ENCODE results near the gene LCTL. TPM values are rescaled to one million over a fixed set of nuclear protein-coding genes. Genes with fewer than 3 reads are reported as not detected.

Gene LCTL
- total RNA-seq, 1 donor from 2014 or later: not detected

DNA sequence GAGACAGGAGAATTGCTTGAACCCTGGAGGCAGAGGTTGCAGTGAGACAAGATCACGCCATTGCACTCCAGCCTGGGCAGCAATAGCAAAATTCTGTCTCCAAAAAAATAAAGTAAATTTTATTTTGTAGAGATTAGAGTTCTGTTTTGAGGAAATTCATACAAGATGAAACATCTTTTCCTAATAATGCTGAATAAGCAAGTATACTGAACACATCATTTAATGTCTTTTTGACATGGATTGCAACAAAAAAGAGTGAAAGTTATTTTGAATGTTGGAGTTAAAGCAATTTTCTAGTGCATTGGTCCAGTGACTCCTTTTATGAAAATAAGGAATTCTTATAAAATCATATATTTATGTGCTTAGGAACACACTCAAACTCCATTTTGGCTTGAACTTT lies 20.5 kb downstream of the LCTL start:
- H3K36me3 Mint-ChIP-seq (ENCODE audit: unreplicated experiment): no peaks in the 10 kb centered on the region
- H3K4me3 Mint-ChIP-seq (ENCODE audit: unreplicated experiment): no peak overlapping the region
- no peaks in the 10 kb centered on the region for H3K4me1 Mint-ChIP-seq (ENCODE audit: low read depth, unreplicated experiment)
- no peaks in the 10 kb centered on the region for H3K27me3 Mint-ChIP-seq (ENCODE audit: unreplicated experiment)
- no peaks in the 10 kb centered on the region for H3K9me3 Mint-ChIP-seq (ENCODE audit: unreplicated experiment)
- no peak overlapping the region for H3K27ac Mint-ChIP-seq (ENCODE audit: unreplicated experiment)
- no peak for DNase-seq
- TF ChIP-seq, protein P1, sequence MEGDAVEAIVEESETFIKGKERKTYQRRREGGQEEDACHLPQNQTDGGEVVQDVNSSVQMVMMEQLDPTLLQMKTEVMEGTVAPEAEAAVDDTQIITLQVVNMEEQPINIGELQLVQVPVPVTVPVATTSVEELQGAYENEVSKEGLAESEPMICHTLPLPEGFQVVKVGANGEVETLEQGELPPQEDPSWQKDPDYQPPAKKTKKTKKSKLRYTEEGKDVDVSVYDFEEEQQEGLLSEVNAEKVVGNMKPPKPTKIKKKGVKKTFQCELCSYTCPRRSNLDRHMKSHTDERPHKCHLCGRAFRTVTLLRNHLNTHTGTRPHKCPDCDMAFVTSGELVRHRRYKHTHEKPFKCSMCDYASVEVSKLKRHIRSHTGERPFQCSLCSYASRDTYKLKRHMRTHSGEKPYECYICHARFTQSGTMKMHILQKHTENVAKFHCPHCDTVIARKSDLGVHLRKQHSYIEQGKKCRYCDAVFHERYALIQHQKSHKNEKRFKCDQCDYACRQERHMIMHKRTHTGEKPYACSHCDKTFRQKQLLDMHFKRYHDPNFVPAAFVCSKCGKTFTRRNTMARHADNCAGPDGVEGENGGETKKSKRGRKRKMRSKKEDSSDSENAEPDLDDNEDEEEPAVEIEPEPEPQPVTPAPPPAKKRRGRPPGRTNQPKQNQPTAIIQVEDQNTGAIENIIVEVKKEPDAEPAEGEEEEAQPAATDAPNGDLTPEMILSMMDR (IDR thresholded peaks at IDR 0.05; ENCODE audit: partially characterized antibody, unreplicated experiment): no peak

DNA sequence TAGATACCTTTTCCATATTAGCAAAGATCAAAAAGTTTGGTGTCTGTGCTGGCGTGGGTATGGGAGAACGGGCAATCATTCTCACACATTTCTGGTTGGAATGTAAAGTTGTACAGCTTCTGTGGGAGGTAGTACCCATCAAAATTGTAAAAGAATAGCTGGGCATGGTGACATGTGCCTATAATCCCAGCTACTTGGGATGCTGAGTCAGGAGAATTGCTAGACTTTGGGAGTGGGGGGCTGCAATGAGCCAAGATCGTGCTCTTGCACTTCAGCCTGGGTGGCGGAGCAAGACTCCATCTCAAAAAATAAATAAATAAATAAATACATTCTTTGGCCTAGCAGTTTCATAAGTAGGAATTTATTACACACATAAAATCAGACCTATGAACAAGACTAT lies 22.9 kb downstream of the LCTL start:
- H3K9me3 Mint-ChIP-seq (ENCODE audit: unreplicated experiment): peaks cover 2% of the 10 kb centered on the region
- no peak overlapping the region for H3K4me3 Mint-ChIP-seq (ENCODE audit: unreplicated experiment)
- H3K36me3 Mint-ChIP-seq (ENCODE audit: unreplicated experiment): no peaks in the 10 kb centered on the region
- H3K27ac Mint-ChIP-seq (ENCODE audit: unreplicated experiment): no peak overlapping the region
- H3K27me3 Mint-ChIP-seq (ENCODE audit: unreplicated experiment): no peaks in the 10 kb centered on the region
- no peak for DNase-seq
- TF ChIP-seq, protein P1 (IDR thresholded peaks at IDR 0.05; ENCODE audit: partially characterized antibody, unreplicated experiment): no peak
- H3K4me1 Mint-ChIP-seq (ENCODE audit: low read depth, unreplicated experiment): no peaks in the 10 kb centered on the region

DNA sequence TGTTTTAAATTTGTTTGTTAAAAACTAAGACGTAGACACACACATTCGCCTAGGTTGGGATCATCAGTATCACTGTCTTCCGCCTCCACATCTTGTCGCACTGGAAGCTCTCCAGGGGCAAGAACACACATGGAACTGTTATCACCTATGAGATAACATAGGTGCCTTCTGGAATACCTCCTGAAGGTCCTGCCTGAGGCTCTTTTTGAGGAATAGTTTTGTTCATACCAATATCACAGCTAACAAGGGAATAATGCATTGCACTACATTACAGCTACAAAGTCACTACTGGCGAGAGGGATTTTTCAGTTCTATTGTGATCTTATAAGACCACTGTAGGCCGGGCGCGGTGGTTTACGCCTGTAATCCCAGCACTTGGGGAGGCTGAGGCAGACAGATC lies 30.7 kb downstream of the LCTL start:
- Mint-ChIP-seq H3K9me3 (ENCODE audit: unreplicated experiment) (peaks cover 2% of the 10 kb centered on the region), H3K27me3 (ENCODE audit: unreplicated experiment) (no peaks in the 10 kb centered on the region), H3K4me3 (ENCODE audit: unreplicated experiment) (no peak overlapping the region), H3K27ac (ENCODE audit: unreplicated experiment) (no peak overlapping the region), H3K4me1 (ENCODE audit: low read depth, unreplicated experiment) (no peaks in the 10 kb centered on the region), H3K36me3 (ENCODE audit: unreplicated experiment) (no peaks in the 10 kb centered on the region)
- DNase-seq: no peak
- TF ChIP-seq, protein P1 (IDR thresholded peaks at IDR 0.05; ENCODE audit: partially characterized antibody, unreplicated experiment): no peak

DNA sequence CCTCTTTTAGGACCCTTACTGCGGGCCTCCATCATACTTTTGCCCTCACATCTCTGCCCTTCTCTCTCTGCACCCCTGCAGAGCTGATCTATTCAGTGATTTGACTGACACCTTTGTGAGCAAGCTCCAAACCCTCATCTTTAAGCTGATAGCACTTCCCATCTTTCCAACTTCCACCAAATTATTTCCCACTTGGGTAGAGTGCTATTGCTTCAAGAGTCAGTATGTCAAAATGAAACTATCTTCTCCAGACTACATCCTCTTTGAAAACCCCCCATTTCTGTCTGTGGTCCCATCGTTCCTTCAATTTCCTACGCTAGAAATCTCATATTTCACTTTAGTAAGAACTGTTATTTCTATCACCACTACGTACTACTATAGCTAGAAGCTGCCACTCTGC lies 41.0 kb downstream of the LCTL start:
- TF ChIP-seq, protein P1 (IDR thresholded peaks at IDR 0.05; ENCODE audit: partially characterized antibody, unreplicated experiment): no peak
- no peaks in the 10 kb centered on the region for H3K27me3 Mint-ChIP-seq (ENCODE audit: unreplicated experiment)
- no peaks in the 10 kb centered on the region for H3K9me3 Mint-ChIP-seq (ENCODE audit: unreplicated experiment)
- no peak overlapping the region for H3K4me3 Mint-ChIP-seq (ENCODE audit: unreplicated experiment)
- no peaks in the 10 kb centered on the region for H3K36me3 Mint-ChIP-seq (ENCODE audit: unreplicated experiment)
- H3K27ac Mint-ChIP-seq (ENCODE audit: unreplicated experiment): no peak overlapping the region
- DNase-seq: no peak
- H3K4me1 Mint-ChIP-seq (ENCODE audit: low read depth, unreplicated experiment): no peaks in the 10 kb centered on the region

DNA sequence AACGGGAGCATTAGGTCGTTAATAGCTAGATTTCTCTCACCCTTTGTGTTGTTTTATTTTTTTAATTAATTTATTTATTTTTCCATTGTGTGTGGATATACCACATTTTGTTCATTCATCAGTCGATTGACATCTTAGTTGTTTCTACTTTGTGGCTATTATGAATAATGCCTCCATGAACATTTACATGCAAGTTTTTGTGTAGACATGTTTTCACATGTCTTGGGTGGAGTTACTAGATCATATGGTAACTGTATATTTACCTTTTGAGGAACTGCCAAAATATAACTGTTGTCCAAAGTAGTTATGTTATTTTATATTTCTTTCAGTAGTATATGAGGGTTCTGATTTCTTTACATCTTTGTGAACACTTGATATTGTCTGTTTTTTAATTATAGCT lies 41.9 kb downstream of the LCTL start:
- H3K4me1 Mint-ChIP-seq (ENCODE audit: low read depth, unreplicated experiment): no peaks in the 10 kb centered on the region

More for the DNA sequence above, 41.9 kb downstream of the LCTL start:
- TF ChIP-seq, protein P1 (IDR thresholded peaks at IDR 0.05; ENCODE audit: partially characterized antibody, unreplicated experiment): no peak
- no peaks in the 10 kb centered on the region for H3K27me3 Mint-ChIP-seq (ENCODE audit: unreplicated experiment)
- no peak overlapping the region for H3K27ac Mint-ChIP-seq (ENCODE audit: unreplicated experiment)
- H3K36me3 Mint-ChIP-seq (ENCODE audit: unreplicated experiment): no peaks in the 10 kb centered on the region
- no peak overlapping the region for H3K4me3 Mint-ChIP-seq (ENCODE audit: unreplicated experiment)
- DNase-seq: no peak
- no peaks in the 10 kb centered on the region for H3K9me3 Mint-ChIP-seq (ENCODE audit: unreplicated experiment)

All from glutamatergic neuron (in vitro differentiated cells).